ENCODE measurements around the gene INPP5A.
"Not testable (repeated sequence)": the region's sequence is repeated elsewhere in the genome, so short reads cannot be mapped to it uniquely, and the experiment has no call there.

The INPP5A gene

GRCh38 chr10:132584081-132584480 is 46.5 kb downstream of the INPP5A start:
- DNase-seq: no peak

GRCh38 chr10:132585732-132586722 is 48.4 kb downstream of the INPP5A start:
- DNase-seq: no peak

DNA sequence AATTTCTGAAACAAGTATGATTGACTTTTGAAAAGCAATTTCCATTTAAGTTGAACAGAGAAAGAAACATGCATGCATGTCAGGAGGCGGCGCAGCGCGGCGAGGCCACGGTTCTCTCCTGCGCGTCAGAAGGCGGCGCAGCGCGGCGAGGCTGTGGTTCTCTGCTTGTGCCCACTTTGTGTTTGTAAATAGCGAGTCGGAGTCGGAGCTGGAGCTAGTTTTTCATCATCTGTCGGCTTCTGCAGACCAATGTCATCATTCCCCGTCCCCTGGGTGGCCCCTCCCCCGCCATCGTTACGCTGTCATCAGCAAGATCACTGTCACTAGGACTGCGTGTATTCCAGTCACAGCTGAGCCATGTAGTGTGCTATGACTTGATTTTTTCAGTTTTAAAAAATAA is 49.2 kb downstream of the INPP5A start:
- DNase-seq: no peak

- no peak for DNase-seq
Observed at GRCh38 chr10:132587175-132587574, 49.6 kb downstream of the INPP5A start.

DNA sequence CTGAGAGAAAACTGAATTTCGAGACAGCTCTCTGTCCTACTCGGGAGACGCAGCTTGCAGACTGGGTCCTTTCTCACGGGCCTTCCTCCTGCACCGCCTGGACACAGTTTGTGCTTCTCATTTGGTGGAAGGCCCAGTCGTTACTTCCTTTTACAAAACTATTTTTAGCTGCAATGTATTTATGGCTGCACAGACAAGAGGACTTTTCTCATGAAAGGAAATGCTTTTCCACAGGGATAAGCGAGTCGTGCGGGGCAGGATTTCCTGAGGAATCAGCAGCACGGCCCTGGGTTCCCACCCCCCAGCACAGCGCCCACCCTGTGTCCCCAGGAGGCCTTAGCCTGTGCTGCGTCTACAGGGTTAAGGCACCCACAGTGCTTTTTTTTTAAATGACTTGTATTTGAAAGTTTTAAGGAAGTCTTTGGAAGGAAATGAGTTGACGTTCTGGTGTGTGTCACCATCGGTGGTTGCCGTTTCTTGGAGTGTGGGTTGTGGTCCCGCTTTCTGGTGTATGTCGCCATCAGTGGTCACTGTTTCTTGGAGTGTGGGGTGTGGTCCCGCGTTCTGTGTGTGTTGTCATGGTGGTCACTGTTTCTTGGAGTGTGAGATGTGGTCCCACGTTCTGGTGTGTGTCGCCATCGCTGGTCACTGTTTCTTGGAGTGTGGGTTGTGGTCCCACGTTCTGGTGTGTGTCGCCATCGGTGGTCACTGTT is 50.9 kb downstream of the INPP5A start:
- no peak for DNase-seq

GRCh38 chr10:132589015-132589414 is 51.4 kb downstream of the INPP5A start:
- no peak for DNase-seq

DNA sequence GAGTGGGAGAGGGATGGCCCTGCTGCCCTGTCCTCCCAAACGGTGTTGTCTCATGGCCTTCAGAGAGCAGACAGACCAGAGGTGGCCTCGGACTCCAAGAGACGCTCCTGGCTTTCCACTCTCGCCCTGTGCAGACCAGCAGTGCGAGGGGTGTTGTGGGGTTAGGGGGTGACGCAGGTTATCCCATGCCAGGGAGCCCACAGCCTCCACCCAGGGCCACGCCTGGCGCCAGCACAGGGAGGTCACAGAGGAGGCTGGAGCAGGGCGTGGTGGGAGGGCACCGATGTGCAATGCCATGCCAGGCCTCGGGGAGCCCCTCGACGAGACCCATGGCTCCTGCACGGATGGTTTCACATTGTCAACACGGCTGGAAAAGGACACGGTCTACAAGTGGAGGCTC is 52.1 kb downstream of the INPP5A start:
- DNase-seq: no peak

DNA sequence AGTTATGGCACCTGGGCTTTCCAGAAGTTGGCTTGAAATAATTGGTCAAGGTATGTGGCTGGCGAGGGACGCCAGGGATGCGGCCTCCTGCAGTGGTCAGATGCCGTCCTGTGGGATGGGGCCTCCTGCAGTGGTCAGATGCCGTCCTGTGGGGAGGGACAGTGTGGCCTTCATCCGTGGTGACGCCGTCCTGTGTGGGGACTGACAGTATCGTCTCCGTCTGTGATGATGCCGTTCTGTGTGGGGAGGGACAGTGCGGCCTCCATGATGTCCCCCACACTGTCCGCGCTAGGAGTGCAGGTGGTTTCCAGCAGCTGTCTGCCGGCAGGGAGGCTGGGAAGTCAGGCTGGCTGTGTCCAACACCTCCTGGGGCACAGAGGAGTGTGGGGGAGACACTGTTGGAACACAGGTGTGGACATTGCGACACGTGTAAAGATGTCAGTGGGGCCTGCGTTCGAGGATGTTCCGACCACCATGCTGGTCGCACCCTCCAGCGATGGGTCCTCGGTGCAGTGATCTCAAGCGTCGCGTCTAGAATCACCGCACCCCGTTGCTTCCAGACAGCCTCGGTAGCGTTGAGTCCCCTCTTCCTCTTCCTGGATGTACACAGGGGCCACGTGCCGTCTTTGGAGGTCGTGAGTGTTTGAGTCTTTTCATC is 52.6 kb downstream of the INPP5A start:
- DNase-seq: no peak

- no peak for DNase-seq
Observed at GRCh38 chr10:132590752-132591121, 53.1 kb downstream of the INPP5A start.

DNA sequence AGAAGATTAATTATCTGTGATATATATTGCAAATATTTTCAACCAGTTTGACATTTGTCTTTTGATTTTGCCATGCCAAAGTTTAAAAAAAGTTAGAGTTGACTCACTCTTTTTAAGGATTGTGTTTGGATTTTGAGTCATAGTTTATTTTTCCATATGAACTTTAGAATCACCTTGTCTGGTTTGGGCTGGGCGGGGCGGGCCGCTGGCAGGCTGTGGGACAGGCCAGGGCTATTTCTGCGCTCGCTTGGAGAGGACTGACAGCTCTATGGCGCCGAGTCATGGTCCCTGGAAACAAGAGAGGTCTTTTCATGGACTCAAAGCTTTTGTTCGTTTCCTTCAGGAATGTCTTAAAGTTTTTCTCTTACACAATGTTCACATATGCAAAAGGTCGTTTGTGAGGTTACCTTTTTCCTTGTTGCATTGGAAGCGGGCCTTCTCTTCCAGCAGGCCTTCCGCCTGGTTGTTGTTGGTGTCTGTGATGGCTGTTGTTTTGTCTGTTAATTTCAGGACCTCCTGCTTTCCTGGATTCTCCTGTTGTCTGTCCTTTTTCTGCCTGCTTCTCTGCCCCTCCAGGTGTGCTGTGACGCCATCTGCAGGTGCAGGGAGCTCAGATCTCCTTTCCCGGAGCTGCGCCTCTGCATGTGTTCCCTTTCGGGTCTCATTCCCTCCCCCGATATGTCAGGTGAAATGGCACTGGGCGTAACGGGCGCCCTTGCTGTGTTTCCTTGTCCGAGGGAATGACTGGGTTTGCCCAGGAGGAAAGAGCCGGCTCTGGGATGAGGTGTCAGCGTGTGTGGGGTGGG is 53.8 kb downstream of the INPP5A start:
- DNase-seq: no peak

- DNase-seq: no peak
Observed at GRCh38 chr10:132592790-132593383, 55.3 kb downstream of the INPP5A start.

GRCh38 chr10:132593389-132593788 is 55.8 kb downstream of the INPP5A start:
- no peak for DNase-seq

DNA sequence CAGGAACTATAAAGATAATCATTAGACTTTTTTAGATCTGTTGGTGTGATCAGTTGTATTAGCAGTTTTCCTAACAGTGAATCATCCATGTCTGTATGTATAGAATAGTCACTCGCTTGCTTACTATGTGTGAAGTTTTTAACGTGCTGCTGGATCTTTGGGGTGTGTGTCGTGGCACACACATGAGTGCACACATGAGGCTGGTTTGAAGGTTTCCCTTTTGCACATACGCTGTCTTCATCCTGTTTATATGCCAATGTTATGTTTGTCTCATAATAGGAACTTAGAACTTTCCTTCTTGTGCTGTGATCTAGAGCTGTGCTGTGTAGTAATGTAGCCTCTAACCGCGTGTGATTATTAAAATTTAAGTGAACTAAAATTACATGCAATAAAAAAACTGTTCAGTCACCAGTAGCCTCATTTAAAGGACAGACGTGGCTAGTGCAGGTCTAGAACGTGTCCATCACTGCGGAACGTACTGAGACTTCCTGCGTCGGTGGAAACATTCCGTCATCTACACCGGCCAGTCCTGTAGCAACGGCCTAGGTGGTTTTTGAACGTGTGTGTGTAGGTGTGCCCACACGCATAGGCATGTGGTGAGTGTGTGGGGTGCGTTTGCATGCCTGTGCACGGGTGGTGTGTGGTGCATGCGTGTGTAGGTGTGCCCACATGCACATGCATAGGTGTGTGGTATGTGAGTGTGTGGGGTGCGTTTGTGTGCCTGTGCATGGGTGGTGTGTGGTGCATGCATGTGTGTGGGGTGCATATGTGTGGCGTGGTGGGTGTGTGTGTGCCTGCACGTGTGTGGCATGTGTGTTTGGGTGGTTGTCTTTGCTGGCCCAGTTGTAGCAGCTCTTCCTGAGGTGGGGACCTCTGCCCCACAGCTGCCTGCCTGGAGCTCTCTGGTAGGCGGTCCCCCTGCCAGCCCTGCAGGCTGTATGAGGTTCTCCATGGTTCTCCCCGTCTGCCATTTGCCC is 56.6 kb downstream of the INPP5A start:
- no peak for DNase-seq

DNA sequence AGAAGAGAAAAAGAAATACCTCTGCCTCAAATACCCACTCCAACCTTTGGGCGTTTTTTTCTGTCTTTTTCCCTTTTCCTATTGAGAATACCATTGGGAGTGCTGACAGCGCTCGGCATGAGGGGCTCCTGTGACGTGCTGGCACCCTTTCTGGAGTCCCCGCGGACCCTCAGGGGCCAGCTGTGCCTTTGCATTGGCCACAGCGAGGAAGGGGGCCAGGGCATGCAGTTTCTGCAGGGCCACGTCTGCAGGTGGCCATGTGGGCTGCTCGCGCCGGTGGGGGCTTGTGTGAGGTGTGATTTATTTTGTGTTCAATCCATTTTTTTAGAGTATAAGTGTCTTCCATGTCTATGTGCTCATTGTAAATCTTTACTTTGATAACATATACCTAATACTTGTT is 57.4 kb downstream of the INPP5A start:
- no peak for DNase-seq

- no peak for DNase-seq
Observed at GRCh38 chr10:132595854-132596253, 58.3 kb downstream of the INPP5A start.

DNA sequence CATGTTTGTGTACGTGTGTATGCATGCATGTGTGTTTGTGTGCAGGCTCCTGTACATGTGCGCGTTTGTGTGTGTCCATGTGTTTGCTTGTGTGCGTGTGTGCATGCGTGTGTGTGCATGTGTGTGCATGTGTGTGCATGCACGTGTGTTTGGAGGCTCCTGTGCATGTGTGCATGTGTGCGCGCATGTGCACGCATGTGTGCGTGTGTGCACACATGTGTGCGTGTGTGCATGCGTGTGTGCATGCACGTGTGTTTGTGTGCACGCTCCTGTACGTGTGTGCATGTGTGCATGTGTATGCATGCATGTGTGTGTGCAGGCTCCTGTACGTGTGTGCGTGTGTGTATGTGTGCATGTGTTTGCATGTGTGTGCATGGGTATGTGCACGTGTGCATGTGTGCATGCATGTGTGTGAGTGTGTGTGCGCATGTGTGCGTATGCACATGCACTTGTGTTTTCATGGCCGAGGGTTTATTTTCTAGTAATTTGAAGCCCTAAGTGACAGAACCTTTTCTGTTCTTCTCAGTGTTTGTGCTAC is 59.2 kb downstream of the INPP5A start:
- no peak for DNase-seq

- DNase-seq: no peak
Observed at GRCh38 chr10:132597654-132598053, 60.1 kb downstream of the INPP5A start.

DNA sequence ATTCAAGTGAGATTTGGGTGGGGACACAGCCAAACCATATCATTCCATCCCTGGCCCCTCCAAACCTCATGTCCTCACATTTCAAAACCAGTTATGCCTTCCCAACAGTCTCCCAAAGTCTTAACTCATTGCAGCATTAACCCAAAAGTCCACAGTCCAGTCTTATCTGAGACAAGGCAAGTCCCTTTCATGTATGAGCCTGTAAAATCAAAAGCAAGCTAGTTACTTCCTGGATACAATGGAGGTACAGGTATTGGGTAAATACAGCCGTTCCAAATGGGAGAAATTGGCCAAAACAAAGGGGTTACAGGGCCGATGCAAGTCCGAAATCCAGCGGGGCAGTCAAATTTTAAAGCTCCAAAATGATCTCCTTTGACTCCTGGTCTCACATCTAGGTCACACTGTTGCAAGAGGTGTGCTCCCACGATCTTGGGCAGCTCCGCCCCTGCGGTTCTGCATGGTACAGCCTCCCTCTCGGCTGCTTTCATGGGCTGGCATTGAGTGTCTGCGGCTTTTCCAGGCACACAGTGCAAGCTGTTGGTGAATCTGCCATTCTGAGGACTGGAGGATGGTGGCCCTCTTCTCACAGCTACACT is 61.5 kb downstream of the INPP5A start:
- DNase-seq: not testable (repeated sequence)

DNA sequence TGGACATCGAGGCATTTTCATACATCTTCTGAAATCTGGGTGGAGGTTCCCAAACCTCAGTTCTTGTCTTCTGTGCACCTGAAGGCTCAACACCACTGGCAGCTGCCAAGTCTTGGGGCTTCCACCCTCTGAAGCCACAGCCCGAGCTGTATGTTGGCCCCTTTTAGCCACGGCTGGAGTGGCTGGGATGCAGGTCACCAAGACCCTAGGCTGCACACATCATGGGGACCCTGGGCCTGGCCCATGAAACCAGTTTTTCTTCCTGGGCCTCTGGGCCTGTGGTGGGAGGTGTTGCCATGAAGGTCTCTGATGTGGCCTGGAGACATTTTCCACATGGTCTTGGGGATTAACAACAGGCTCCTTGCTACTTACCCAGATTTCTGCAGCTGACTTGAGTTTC is 62.1 kb downstream of the INPP5A start:
- no peak for DNase-seq

- DNase-seq: no peak
Observed at GRCh38 chr10:132600416-132600815, 62.8 kb downstream of the INPP5A start.
